H9 (cell line): ENCODE results near the gene GSK3A. TPM values are rescaled to one million over a fixed set of nuclear protein-coding genes. Genes with fewer than 3 reads are reported as not detected.

Experiments
- DNase-seq: peaks from one replicate; pipeline ENCODE4 v3.0.0-alpha.2; 2017
- H2AFZ ChIP-seq: one replicate; pipeline ENCODE4 v1.6.1; 2013; ENCODE audit warnings: mild to moderate bottlenecking, low read length, control low read depth, moderate library complexity
- H2AK5ac ChIP-seq: 2 replicates; pipeline ENCODE4 v1.6.1; 2013; ENCODE audit warnings: low read length, control low read depth, mixed read lengths; ENCODE audit not compliant: insufficient read length
- H2BK120ac ChIP-seq: one replicate; pipeline ENCODE4 v1.6.1; 2013; ENCODE audit warnings: low read depth, mild to moderate bottlenecking, low read length, control low read depth, inconsistent platforms; ENCODE audit not compliant: poor library complexity, severe bottlenecking
- H2BK12ac ChIP-seq: 2 replicates; pipeline ENCODE4 v1.6.1; 2013; ENCODE audit warnings: low read length, control low read depth, mixed read lengths, low read depth; ENCODE audit not compliant: insufficient read length
- H2BK15ac ChIP-seq: 2 replicates; pipeline ENCODE4 v1.6.1; 2013; ENCODE audit warnings: low read depth, low read length, control low read depth
- H2BK20ac ChIP-seq: one replicate; pipeline ENCODE4 v1.6.1; 2013; ENCODE audit warnings: low read depth, mild to moderate bottlenecking, low read length, control low read depth, inconsistent platforms; ENCODE audit not compliant: poor library complexity, severe bottlenecking
- H2BK5ac ChIP-seq: 2 replicates; pipeline ENCODE4 v1.6.1; 2013; ENCODE audit warnings: low read length, control low read depth, mixed read lengths; ENCODE audit not compliant: insufficient read length
- H3K14ac ChIP-seq: 2 replicates; pipeline ENCODE4 v1.6.1; 2013; ENCODE audit warnings: low read length, control low read depth; ENCODE audit not compliant: insufficient read depth
- H3K18ac ChIP-seq: 2 replicates; pipeline ENCODE4 v1.6.1; 2013; ENCODE audit warnings: low read depth, mild to moderate bottlenecking, mixed read lengths, low read length, control low read depth; ENCODE audit not compliant: insufficient read length
- H3K23ac ChIP-seq: 2 replicates; pipeline ENCODE4 v1.6.1; 2013; ENCODE audit warnings: low read length, control low read depth, mixed read lengths, low read depth; ENCODE audit not compliant: insufficient read length
- H3K23me2 ChIP-seq: 2 replicates; pipeline ENCODE4 v1.6.1; 2013; ENCODE audit warnings: low read depth, mild to moderate bottlenecking, mixed read lengths, low read length, control low read depth; ENCODE audit not compliant: insufficient read length, poor library complexity, severe bottlenecking
- H3K27ac ChIP-seq: 2 replicates; pipeline ENCODE4 v1.5.1; 2013; ENCODE audit warnings: low read length, control low read depth, mixed read lengths, low read depth; ENCODE audit not compliant: insufficient read length
- H3K27me3 ChIP-seq: 2 replicates; pipeline ENCODE4 v1.6.1; 2013; ENCODE audit warnings: low read length, control low read depth, inconsistent platforms; ENCODE audit not compliant: insufficient read depth
- H3K4ac ChIP-seq: 2 replicates; pipeline ENCODE4 v1.6.1; 2013; ENCODE audit warnings: low read depth, mild to moderate bottlenecking, control low read depth, inconsistent platforms, low read length, moderate library complexity
- H3K4me1 ChIP-seq: 2 replicates; pipeline ENCODE4 v1.6.1; 2013; ENCODE audit warnings: low read length, control low read depth, inconsistent platforms; ENCODE audit not compliant: insufficient read depth
- H3K4me2 ChIP-seq: 2 replicates; pipeline ENCODE4 v1.6.1; 2013; ENCODE audit warnings: low read length, control low read depth, mixed read lengths; ENCODE audit not compliant: insufficient read length, insufficient read depth
- H3K56ac ChIP-seq: 2 replicates; pipeline ENCODE4 v1.6.1; 2013; ENCODE audit warnings: low read depth, mild to moderate bottlenecking, mixed read lengths, low read length, control low read depth; ENCODE audit not compliant: insufficient read length
- H3K79me1 ChIP-seq: 2 replicates; pipeline ENCODE4 v1.6.1; 2013; ENCODE audit warnings: low read depth, mild to moderate bottlenecking, moderate library complexity, low read length, control low read depth, inconsistent platforms; ENCODE audit not compliant: insufficient read depth, poor library complexity, severe bottlenecking
- H3K79me2 ChIP-seq: 2 replicates; pipeline ENCODE4 v1.6.1; 2013; ENCODE audit warnings: low read length, control low read depth, inconsistent platforms; ENCODE audit not compliant: insufficient read depth
- H3K9ac ChIP-seq: 2 replicates; pipeline ENCODE4 v1.6.1; 2013; ENCODE audit warnings: low read length, control low read depth, mixed read lengths; ENCODE audit not compliant: insufficient read length; ENCODE audit errors: extremely low read depth
- H3K9me3 ChIP-seq: one replicate; pipeline ENCODE4 v1.6.1; 2013; ENCODE audit warnings: low read depth, low read length, inconsistent platforms; ENCODE audit not compliant: control insufficient read depth
- H3T11ph ChIP-seq: one replicate; pipeline ENCODE4 v1.6.1; 2013; ENCODE audit warnings: mild to moderate bottlenecking, low read length, control low read depth, inconsistent platforms
- H4K20me1 ChIP-seq: one replicate; pipeline ENCODE4 v1.6.1; 2013; ENCODE audit not compliant: control insufficient read depth, insufficient read length, insufficient read depth
- H4K5ac ChIP-seq: 2 replicates; pipeline ENCODE4 v1.6.1; 2013; ENCODE audit warnings: low read depth, mild to moderate bottlenecking, mixed read lengths, low read length, control low read depth; ENCODE audit not compliant: insufficient read length
- H4K8ac ChIP-seq: replicated peaks from 2 replicates; pipeline ENCODE4 v1.6.1; 2013; ENCODE audit warnings: low read length, control low read depth, mixed read lengths, low read depth; ENCODE audit not compliant: insufficient read length
- H4K91ac ChIP-seq: 2 replicates; pipeline ENCODE4 v1.6.1; 2013; ENCODE audit warnings: low read depth, mild to moderate bottlenecking, moderate library complexity, mixed read lengths, low read length, control low read depth; ENCODE audit not compliant: insufficient read length
- H3K27ac Mint-ChIP-seq, 3 experiments: 2 replicates in 2 of 3; 3 replicates in 1 of 3; pipeline ENCODE4 v1.8.0; 2020 to 2021; ENCODE audit warnings: mixed read lengths in 3 of 3, mild to moderate bottlenecking in 1 of 3, moderate library complexity in 1 of 3
- H3K27me3 Mint-ChIP-seq: 2 replicates; pipeline ENCODE4 v1.8.0; 2021; ENCODE audit warnings: low read depth, mild to moderate bottlenecking, moderate library complexity, mixed read lengths
- H3K36me3 Mint-ChIP-seq, 3 experiments: 2 replicates in 2 of 3; 3 replicates in 1 of 3; pipeline ENCODE4 v1.8.0; 2020 to 2021; ENCODE audit warnings: low read depth in 3 of 3, mixed read lengths in 3 of 3; ENCODE audit not compliant: insufficient read depth in 1 of 3
- H3K4me1 Mint-ChIP-seq, 2 experiments: 2 replicates each; pipeline ENCODE4 v1.8.0; 2020; ENCODE audit warnings: mixed read lengths in 2 of 2
- H3K4me3 Mint-ChIP-seq, 2 experiments: 2 replicates in 1 of 2; 3 replicates in 1 of 2; pipeline ENCODE4 v1.8.0; 2020 to 2021; ENCODE audit warnings: mild to moderate bottlenecking in 2 of 2, mixed read lengths in 2 of 2, moderate library complexity in 1 of 2
- H3K9me3 Mint-ChIP-seq, 2 experiments: 2 replicates in 1 of 2; 3 replicates in 1 of 2; pipeline ENCODE4 v1.8.0; 2020; ENCODE audit warnings: mild to moderate bottlenecking in 2 of 2, mixed read lengths in 2 of 2, moderate library complexity in 1 of 2
- WGBS: extraction: QIAGEN DNeasy Blood & Tissue Kit; methylation state at CpG from one replicate; pipeline ENCODE4 v1.1.7; 2013; ENCODE audit warnings: missing lambda C conversion rate, low lambda C conversion rate, mixed read lengths; ENCODE audit not compliant: insufficient read length; ENCODE audit errors: extremely low coverage; 5-methylcytosine and 5-hydroxymethylcytosine counted together
- total RNA-seq: library from RNA; stranded (reverse); gene quantifications from 2 replicates; pipeline ENCODE4 v1.2.1, GENCODE V29; 2021
- TF ChIP-seq, protein P1 (sequence below): fragments of 200-600 bp; sonication (generic); conservative IDR thresholded peaks from 3 replicates; pipeline ENCODE4 v1.8.0; 2021; ENCODE audit warnings: antibody characterized with exemption, mild to moderate bottlenecking

The GSK3A gene
- total RNA-seq, 1 experiment from 2014 or later, result 52.4 TPM

GRCh38 chr19:42291435-42291810 is 49.0 kb upstream of the GSK3A start:
- Histone ChIP-seq H3K14ac (no peak overlapping the region), H4K8ac (no peak overlapping the region), H3K4me1 (no peaks in the 10 kb centered on the region), H2BK12ac (no peak overlapping the region), H2AK5ac (no peak overlapping the region), H3K79me2 (no peaks in the 10 kb centered on the region), H2BK20ac (no peak overlapping the region), H2BK15ac (no peak overlapping the region), H3K27ac (no peak overlapping the region), H2BK5ac (no peak overlapping the region), H3K23me2 (peaks cover 3% of the 10 kb centered on the region), H3K18ac (no peak overlapping the region), H3K23ac (no peak overlapping the region), H2BK120ac (no peak overlapping the region), H4K20me1 (no peaks in the 10 kb centered on the region), H3K9me3 (no peaks in the 10 kb centered on the region), H3K9ac (no peak overlapping the region), H3T11ph (no peak overlapping the region), H4K91ac (no peak overlapping the region), H2AFZ (no peak overlapping the region), H3K56ac (no peak overlapping the region), H3K4ac (no peak overlapping the region), H4K5ac (no peak overlapping the region), H3K4me2 (no peak overlapping the region), H3K79me1 (no peaks in the 10 kb centered on the region), H3K27me3 (no peaks in the 10 kb centered on the region)
- Mint-ChIP-seq H3K4me3 (no peak overlapping the region), H3K4me1 (peaks cover 3 to 39% of the 10 kb centered on the region in 2 experiments), H3K9me3 (no peaks in the 10 kb centered on the region), H3K27ac (peak overlapping the region in 1 of 3 experiments; percentile 8; a peak in 2 of 7 replicates), H3K27me3 (no peaks in the 10 kb centered on the region), H3K36me3 (peaks cover 16 to 69% (median 59%) of the 10 kb centered on the region in 3 experiments; a peak in 6 of 7 replicates)
- no CpG with 5 or more reads among the region's 9 CpGs for WGBS
- DNase-seq, result peak; percentile 73
- TF ChIP-seq, protein P1, sequence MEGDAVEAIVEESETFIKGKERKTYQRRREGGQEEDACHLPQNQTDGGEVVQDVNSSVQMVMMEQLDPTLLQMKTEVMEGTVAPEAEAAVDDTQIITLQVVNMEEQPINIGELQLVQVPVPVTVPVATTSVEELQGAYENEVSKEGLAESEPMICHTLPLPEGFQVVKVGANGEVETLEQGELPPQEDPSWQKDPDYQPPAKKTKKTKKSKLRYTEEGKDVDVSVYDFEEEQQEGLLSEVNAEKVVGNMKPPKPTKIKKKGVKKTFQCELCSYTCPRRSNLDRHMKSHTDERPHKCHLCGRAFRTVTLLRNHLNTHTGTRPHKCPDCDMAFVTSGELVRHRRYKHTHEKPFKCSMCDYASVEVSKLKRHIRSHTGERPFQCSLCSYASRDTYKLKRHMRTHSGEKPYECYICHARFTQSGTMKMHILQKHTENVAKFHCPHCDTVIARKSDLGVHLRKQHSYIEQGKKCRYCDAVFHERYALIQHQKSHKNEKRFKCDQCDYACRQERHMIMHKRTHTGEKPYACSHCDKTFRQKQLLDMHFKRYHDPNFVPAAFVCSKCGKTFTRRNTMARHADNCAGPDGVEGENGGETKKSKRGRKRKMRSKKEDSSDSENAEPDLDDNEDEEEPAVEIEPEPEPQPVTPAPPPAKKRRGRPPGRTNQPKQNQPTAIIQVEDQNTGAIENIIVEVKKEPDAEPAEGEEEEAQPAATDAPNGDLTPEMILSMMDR, result no peak
